Measurements from ENCODE around the gene MAN2B2. TPM values are rescaled to one million over a fixed set of nuclear protein-coding genes. Genes with fewer than 3 reads are reported as not detected.

The MAN2B2 gene
- polyA plus RNA-seq, 3 donors: 17.1 to 20.5 (median 18.0) TPM

- no peak for DNase-seq
These were observed 9.1 kb upstream of the MAN2B2 start for GRCh38 chr4:6565691-6566390.

GRCh38 chr4:6566391-6567190 lies 8.4 kb upstream of the MAN2B2 start:
- no peak for DNase-seq

GRCh38 chr4:6567218-6567617 lies 7.8 kb upstream of the MAN2B2 start:
- DNase-seq: no peak

GRCh38 chr4:6568148-6568547 lies 6.8 kb upstream of the MAN2B2 start:
- no peak for DNase-seq

- DNase-seq: no peak
These were observed 6.2 kb upstream of the MAN2B2 start for GRCh38 chr4:6568689-6569332.

GRCh38 chr4:6571608-6572007 lies 3.4 kb upstream of the MAN2B2 start:
- no peak for DNase-seq

- no peak for DNase-seq
These were observed 1.4 kb upstream of the MAN2B2 start for GRCh38 chr4:6573551-6573950.

GRCh38 chr4:6573986-6574746 lies 823 bp upstream of the MAN2B2 start:
- DNase-seq: no peak

- no peak for DNase-seq
These were observed 683 bp downstream of the MAN2B2 start for GRCh38 chr4:6575503-6576240.

GRCh38 chr4:6576512-6576911 lies 1.5 kb downstream of the MAN2B2 start:
- no peak for DNase-seq

GRCh38 chr4:6576932-6577331 lies 1.9 kb downstream of the MAN2B2 start:
- DNase-seq: no peak

- no peak for DNase-seq
These were observed 2.4 kb downstream of the MAN2B2 start for GRCh38 chr4:6577409-6577808.

GRCh38 chr4:6578221-6578620 lies 3.2 kb downstream of the MAN2B2 start:
- no peak for DNase-seq

- DNase-seq: no peak
These were observed 5.4 kb downstream of the MAN2B2 start for GRCh38 chr4:6580353-6580752.

- DNase-seq: no peak
These were observed 6.7 kb downstream of the MAN2B2 start for GRCh38 chr4:6581566-6582121.

GRCh38 chr4:6582889-6583490 lies 8.0 kb downstream of the MAN2B2 start:
- DNase-seq: no peak

GRCh38 chr4:6584865-6585264 lies 9.9 kb downstream of the MAN2B2 start:
- DNase-seq: no peak

- no peak for DNase-seq
These were observed 11.8 kb downstream of the MAN2B2 start for GRCh38 chr4:6586715-6587325.

- DNase-seq: no peak
These were observed 14.5 kb downstream of the MAN2B2 start for GRCh38 chr4:6589444-6589843.

GRCh38 chr4:6591313-6591712 lies 16.3 kb downstream of the MAN2B2 start:
- no peak for DNase-seq
